Mucosa of stomach (tissue), 1 donor: ENCODE measurements around the gene SH3D19.
A peak's percentile ranks its signal among the peaks of the same experiment; 100 is the strongest.

ENCODE experiments used
- H3K27me3 ChIP-seq: one replicate; pipeline ENCODE4 v1.7.0; 2013; ENCODE audit warnings: mild to moderate bottlenecking, low read length; ENCODE audit not compliant: control insufficient read depth, insufficient read depth
- H3K36me3 ChIP-seq: one replicate; pipeline ENCODE4 v1.7.0; 2013; ENCODE audit warnings: low read length; ENCODE audit not compliant: control insufficient read depth, insufficient read depth
- H3K4me1 ChIP-seq: one replicate; pipeline ENCODE4 v1.7.0; 2013; ENCODE audit warnings: mild to moderate bottlenecking, low read length; ENCODE audit not compliant: control insufficient read depth, insufficient read depth
- H3K4me3 ChIP-seq: one replicate; pipeline ENCODE4 v1.7.0; 2013; ENCODE audit warnings: low read length
- H3K9ac ChIP-seq: one replicate; pipeline ENCODE4 v1.7.0; 2013; ENCODE audit warnings: mild to moderate bottlenecking, low read length, moderate library complexity
- H3K9me3 ChIP-seq: one replicate; pipeline ENCODE4 v1.7.0; 2013; ENCODE audit warnings: mild to moderate bottlenecking, low read length, moderate library complexity; ENCODE audit not compliant: control insufficient read depth
- donor health status: Pancreatic carcinoma.

Gene SH3D19, protein sequence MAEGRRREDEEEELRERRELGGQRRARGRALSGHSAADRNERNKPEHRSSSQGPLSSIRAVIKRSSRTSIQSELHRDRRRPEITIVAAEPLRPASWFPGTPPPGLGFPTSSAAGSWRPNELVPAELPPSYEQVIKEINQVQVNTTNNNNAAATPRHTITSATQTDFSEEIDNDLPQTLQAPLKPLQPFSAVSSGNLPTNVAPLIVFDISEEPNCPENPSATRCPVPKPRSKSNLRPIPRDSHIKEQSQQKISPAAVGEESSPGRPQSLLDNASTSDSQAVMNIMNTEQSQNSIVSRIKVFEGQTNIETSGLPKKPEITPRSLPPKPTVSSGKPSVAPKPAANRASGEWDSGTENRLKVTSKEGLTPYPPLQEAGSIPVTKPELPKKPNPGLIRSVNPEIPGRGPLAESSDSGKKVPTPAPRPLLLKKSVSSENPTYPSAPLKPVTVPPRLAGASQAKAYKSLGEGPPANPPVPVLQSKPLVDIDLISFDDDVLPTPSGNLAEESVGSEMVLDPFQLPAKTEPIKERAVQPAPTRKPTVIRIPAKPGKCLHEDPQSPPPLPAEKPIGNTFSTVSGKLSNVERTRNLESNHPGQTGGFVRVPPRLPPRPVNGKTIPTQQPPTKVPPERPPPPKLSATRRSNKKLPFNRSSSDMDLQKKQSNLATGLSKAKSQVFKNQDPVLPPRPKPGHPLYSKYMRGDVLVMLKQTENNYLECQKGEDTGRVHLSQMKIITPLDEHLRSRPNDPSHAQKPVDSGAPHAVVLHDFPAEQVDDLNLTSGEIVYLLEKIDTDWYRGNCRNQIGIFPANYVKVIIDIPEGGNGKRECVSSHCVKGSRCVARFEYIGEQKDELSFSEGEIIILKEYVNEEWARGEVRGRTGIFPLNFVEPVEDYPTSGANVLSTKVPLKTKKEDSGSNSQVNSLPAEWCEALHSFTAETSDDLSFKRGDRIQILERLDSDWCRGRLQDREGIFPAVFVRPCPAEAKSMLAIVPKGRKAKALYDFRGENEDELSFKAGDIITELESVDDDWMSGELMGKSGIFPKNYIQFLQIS

DNA sequence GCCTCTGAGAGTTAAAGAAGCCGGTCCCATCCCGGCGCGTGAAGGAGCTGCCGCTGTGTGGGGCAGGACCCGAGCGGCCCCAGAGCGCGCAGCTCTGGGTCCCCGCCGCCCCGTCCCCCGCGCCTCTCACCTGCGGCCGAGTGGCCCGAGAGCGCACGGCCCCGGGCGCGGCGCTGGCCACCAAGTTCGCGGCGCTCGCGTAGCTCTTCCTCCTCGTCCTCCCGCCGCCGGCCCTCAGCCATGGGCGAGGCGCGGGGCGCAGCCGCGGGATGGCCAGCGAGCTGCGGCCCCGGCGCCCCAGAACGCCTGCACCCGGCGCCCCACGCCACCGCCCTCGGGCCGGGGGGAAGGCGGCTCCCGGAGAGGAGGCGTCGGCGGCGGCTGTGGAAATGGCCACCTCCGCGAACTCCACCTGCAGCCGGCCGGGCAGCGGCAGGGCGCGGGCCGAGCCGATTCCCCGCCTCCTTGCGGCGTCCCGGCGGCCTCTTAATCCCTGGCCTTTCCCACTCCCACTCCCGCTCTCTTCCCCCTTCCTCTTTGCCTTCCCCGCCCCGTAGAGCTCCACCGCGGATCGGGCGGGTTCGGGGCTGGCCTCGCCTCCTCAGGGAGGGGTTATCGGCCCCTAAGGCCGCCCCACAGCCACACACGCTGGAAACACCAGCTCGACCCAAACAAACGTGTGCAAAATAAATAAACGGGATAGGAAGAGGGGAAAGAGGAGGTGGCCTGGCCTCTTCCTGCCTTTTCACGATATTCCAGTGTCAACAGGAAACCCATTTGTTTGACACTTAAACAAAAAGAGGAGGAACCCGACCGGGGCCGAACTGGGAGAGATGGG, at the start of gene SH3D19:
TSS of gene SH3D19 (minus strand) at position 495 of the 838 bp plus-strand sequence. CDS start at position 242, 253 bp downstream.
- no peaks in the 10 kb centered on the region for H3K36me3 ChIP-seq
- H3K27me3 ChIP-seq: no peaks in the 10 kb centered on the region
- peak within 1 kb of the TSS; percentile 47 for H3K4me3 ChIP-seq
- H3K4me1 ChIP-seq: peaks cover 28% of the 10 kb centered on the region
- H3K9ac ChIP-seq: peak within 1 kb of the TSS; percentile 90
- H3K9me3 ChIP-seq: no peaks in the 10 kb centered on the region

DNA sequence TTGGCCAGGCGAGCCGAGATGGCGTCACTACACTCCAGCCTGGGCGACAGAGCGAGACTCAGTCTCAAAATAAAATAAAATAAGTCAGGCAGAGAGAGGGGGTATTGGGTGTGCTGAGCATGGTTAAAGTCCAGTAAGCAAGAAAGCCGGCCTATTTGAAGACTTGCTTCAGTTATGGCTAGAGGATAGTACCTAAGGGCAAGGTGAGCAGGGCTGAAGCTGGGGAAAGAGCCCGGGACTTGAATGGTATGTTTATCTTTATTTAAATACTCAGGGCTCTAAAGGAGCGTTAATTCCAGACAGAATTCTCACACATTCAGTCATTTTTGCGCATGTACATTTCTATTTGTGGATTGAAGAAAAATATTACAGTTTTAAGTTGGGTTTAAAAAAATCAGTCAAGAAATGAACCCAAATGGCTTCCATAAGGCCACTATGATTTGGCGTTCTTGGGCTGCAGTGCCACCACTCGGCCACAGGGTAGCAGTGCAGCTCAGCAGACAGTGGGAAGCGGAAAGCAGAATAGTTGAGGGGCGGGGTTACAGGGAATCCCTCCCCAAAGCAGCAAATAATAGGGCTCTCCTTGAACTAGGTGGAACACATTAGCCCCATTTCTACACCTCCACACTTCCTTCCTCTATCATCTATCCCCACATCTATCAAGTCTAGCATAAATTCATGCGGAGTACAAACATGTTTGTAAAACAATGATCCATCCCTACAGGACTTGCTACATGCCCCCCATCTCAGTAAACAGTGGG, 37.2 kb upstream of the SH3D19 start:
- H3K27me3 ChIP-seq: no peaks in the 10 kb centered on the region
- H3K4me3 ChIP-seq: no peak overlapping the region
- no peaks in the 10 kb centered on the region for H3K9me3 ChIP-seq
- H3K36me3 ChIP-seq: no peaks in the 10 kb centered on the region
- H3K4me1 ChIP-seq: no peaks in the 10 kb centered on the region
- no peak overlapping the region for H3K9ac ChIP-seq

GRCh38 chr4:151361966-151362365, 36.6 kb upstream of the SH3D19 start:
- H3K36me3 ChIP-seq: no peaks in the 10 kb centered on the region
- no peaks in the 10 kb centered on the region for H3K4me1 ChIP-seq
- no peaks in the 10 kb centered on the region for H3K9me3 ChIP-seq
- H3K9ac ChIP-seq: no peak overlapping the region
- H3K27me3 ChIP-seq: no peaks in the 10 kb centered on the region
- H3K4me3 ChIP-seq: no peak overlapping the region

GRCh38 chr4:151361126-151361525, 35.7 kb upstream of the SH3D19 start:
- Histone ChIP-seq H3K27me3 (peaks cover 4% of the 10 kb centered on the region), H3K9me3 (no peaks in the 10 kb centered on the region), H3K9ac (no peak overlapping the region), H3K4me1 (no peaks in the 10 kb centered on the region), H3K4me3 (no peak overlapping the region), H3K36me3 (no peaks in the 10 kb centered on the region)

DNA sequence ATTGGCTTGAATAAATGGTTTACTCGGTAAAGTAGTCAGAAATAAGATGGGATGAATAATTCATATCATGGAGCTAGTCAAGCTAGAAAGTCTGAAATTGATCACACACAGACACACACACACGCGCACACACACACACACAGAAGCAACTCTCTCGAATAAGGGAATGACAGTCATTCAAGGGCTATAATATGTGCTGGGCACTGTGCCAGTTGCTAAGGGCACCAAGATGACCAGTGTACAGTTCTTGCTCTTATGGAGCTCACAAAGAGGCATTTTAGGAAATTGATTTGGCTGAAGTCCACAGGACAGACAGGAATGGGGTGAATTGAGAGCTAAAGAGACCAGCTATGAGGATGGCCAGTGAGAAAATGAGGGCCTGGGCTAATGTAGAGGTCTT, 34.2 kb upstream of the SH3D19 start:
- no peak overlapping the region for H3K4me3 ChIP-seq

DNA sequence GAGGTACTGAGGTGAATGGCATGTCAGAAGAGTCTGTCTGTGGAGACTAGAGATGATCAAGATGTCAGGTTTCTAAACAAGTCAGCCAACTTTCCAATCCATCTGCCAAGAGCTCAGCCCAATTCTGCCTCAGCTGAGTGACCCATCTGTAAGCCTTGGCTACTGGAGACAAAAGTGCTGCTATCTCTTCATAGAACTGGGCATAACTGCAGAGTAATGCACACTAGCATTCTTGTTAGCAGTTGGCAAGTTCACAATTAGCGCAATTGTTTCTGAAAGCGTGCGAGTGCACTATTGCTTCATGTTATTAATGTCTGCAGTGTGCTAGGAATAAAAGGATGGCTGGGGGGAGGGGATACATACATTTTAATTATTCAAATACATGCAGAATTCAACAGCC, 32.9 kb upstream of the SH3D19 start:
- no peaks in the 10 kb centered on the region for H3K9me3 ChIP-seq
- H3K9ac ChIP-seq: no peak overlapping the region
- H3K36me3 ChIP-seq: no peaks in the 10 kb centered on the region
- H3K4me1 ChIP-seq: no peaks in the 10 kb centered on the region
- H3K4me3 ChIP-seq: no peak overlapping the region
- H3K27me3 ChIP-seq: peaks cover 4% of the 10 kb centered on the region

More for the DNA sequence above, 34.2 kb upstream of the SH3D19 start:
- Histone ChIP-seq H3K4me1 (no peaks in the 10 kb centered on the region), H3K9me3 (no peaks in the 10 kb centered on the region), H3K36me3 (no peaks in the 10 kb centered on the region), H3K27me3 (peaks cover 4% of the 10 kb centered on the region), H3K9ac (no peak overlapping the region)

DNA sequence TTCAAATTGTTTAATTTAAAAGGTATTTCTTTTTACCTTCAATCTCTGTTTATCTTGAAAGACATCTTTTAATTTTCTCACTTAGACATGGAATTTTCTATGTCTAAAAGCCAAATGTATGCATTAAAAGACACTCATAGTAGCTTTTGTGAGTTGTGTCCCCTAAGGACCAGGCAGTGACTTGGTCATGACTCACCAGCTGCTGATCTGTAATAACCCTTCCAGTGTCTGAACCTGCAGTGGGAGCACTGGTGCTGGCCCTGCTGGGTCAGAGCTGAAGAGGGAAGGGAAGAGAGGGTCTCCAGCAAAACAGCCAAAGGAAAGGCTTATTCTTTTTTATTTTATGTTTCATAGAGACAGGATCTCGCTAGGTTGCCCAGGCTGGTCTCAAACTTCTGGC, 31.1 kb upstream of the SH3D19 start:
- H3K9me3 ChIP-seq: no peaks in the 10 kb centered on the region
- H3K4me1 ChIP-seq: no peaks in the 10 kb centered on the region
- H3K4me3 ChIP-seq: no peak overlapping the region
- H3K36me3 ChIP-seq: no peaks in the 10 kb centered on the region
- H3K27me3 ChIP-seq: peaks cover 4% of the 10 kb centered on the region
- H3K9ac ChIP-seq: no peak overlapping the region

- Histone ChIP-seq H3K27me3 (peaks cover 4% of the 10 kb centered on the region), H3K4me1 (no peaks in the 10 kb centered on the region), H3K9me3 (no peaks in the 10 kb centered on the region), H3K36me3 (no peaks in the 10 kb centered on the region), H3K9ac (no peak overlapping the region), H3K4me3 (no peak overlapping the region)
These were observed 29.8 kb upstream of the SH3D19 start for GRCh38 chr4:151355155-151355554.

DNA sequence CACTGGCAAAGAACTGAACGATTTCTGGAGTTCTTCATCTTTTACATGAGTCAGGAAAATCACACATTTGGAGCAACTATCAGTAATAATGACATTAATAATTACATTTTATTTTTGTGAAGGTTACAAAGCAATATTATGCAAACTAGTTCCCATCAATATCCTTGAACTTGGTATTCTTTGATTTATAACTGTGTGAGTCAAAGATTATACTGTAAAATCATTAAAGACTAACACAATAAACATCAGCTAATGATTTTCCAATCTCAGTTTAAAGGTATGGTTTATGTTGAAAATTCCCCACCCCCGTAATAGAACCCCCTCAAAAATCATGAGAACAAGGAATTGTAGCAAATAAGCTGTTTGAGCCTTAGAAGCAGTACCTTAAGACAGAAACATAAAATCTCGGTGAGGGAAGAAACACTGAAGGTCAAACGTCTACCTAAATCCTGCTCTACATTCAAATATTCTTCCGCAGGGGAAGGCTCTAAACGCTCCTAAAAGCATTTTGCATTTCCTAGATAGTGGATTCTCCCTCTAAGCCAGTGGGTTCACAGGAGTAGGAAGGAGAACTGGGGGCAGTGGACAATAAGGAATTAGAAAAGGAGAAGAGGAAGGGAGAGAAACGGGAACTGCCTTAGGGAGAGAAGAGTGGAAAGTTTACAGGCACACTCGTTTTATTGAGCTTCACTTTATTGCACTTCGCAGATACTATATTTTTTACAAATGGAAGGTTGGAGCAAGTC, 22.3 kb upstream of the SH3D19 start:
- Histone ChIP-seq H3K27me3 (no peaks in the 10 kb centered on the region), H3K4me3 (no peak overlapping the region), H3K9ac (no peak overlapping the region), H3K4me1 (no peaks in the 10 kb centered on the region), H3K36me3 (no peaks in the 10 kb centered on the region), H3K9me3 (no peaks in the 10 kb centered on the region)

DNA sequence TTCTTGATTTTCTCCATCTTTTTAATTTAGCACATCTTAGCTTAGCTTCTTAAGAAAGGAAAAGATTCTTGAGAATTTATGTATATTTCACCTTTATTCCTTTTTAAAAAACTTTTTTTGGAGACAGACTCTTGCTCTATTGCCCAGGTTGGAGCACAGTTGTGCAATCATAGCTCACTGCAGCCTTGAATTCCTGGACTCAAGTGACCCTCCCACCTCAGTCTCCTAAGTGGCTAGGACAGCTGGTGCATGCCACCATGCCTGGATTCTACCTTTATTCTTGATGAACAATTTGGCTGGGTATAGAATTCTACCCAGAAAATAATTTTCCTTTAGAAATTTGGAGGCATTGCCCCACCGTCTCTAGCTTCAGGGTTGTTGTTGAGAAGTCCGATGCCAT, 19.5 kb upstream of the SH3D19 start:
- H3K4me1 ChIP-seq: peaks cover 17% of the 10 kb centered on the region
- H3K36me3 ChIP-seq: no peaks in the 10 kb centered on the region
- H3K9ac ChIP-seq: no peak overlapping the region
- H3K9me3 ChIP-seq: no peaks in the 10 kb centered on the region
- no peak overlapping the region for H3K4me3 ChIP-seq
- H3K27me3 ChIP-seq: no peaks in the 10 kb centered on the region
